HepG2 (cell line): Measurements from ENCODE around the gene LRRC3B. TPM values are rescaled to one million over a fixed set of nuclear protein-coding genes. Genes with fewer than 3 reads are reported as not detected.

ENCODE experiments used
- ATAC-seq: fragments of 200-7000 bp; cut with Tn5 transposase; 3 replicates; pipeline ENCODE4 v1.9.1; 2020; ENCODE audit warnings: mild to moderate bottlenecking, moderate library complexity
- BruUV-seq: library from RNA; stranded (reverse); fragments of 400-500 nt; replicated peaks from 2 replicates; lab custom pipeline; 2021; lab: Mats Ljungman, UMichigan
- CTCF ChIA-PET: fragments of 300-600 bp; formaldehyde crosslinking; extraction: SDS; loops from one replicate; lab custom pipeline; 2021; ENCODE audit warnings: low total read pairs, inconsistent platforms, low intra/inter-chr PET ratio; lab: Yijun Ruan, JAX
- POLR2A ChIA-PET: fragments of 350-600 bp; sonication (Branson Sonifier 250); formaldehyde crosslinking; loops from one replicate; lab custom pipeline; 2020; ENCODE audit warnings: antibody characterized with exemption, inconsistent platforms; lab: Yijun Ruan, JAX
- DNase-seq: peaks from one replicate; pipeline ENCODE4 v3.0.0-alpha.2; 2015; ENCODE audit warnings: low spot score
- FAIRE-seq: peaks from 3 replicates; lab custom pipeline; 2011; peaks lifted over from hg19 to GRCh38; lab: Jason Lieb, UNC
- H2AFZ ChIP-seq: one replicate; pipeline ENCODE4 v1.6.1; 2011; ENCODE audit warnings: low read length, inconsistent platforms
- H3K27ac ChIP-seq: fragments of 300-600 bp; 3 replicates; pipeline ENCODE4 v1.8.0; 2011; ENCODE audit warnings: mixed run types, mild to moderate bottlenecking, mixed read lengths, low read length, inconsistent platforms; ENCODE audit not compliant: insufficient read depth; ENCODE audit errors: extremely low read length
- H3K27me3 ChIP-seq, 2 experiments: fragments of 200-600 bp in 1 of 2; 2 replicates in 1 of 2; 3 replicates in 1 of 2; pipeline versions ENCODE4 v1.6.0 to v1.8.0; 2011; ENCODE audit warnings: low read length in 2 of 2, mild to moderate bottlenecking in 2 of 2, moderate library complexity in 2 of 2, inconsistent platforms in 1 of 2; ENCODE audit not compliant: insufficient read depth in 2 of 2, control insufficient read depth in 1 of 2
- H3K36me3 ChIP-seq, 2 experiments: fragments of 200-600 bp in 1 of 2; replicated peaks in 1 of 2; 2 replicates in 1 of 2; 3 replicates in 1 of 2; pipeline versions ENCODE4 v1.5.1 to v1.8.0; 2011; ENCODE audit warnings: low read length in 2 of 2, inconsistent platforms in 1 of 2; ENCODE audit not compliant: insufficient read depth in 2 of 2, control insufficient read depth in 1 of 2
- H3K4me1 ChIP-seq: 2 replicates; pipeline ENCODE4 v1.5.1; 2012; ENCODE audit warnings: low read length, inconsistent platforms; ENCODE audit not compliant: insufficient read depth
- H3K4me2 ChIP-seq: 2 replicates; pipeline ENCODE4 v1.6.0; 2011; ENCODE audit warnings: low read depth, low read length, inconsistent platforms
- H3K4me3 ChIP-seq, 3 experiments: fragments of 200-600 bp in 1 of 3; sonication (generic), shearing (Covaris generic) in 1 of 3; replicated peaks in 1 of 3; 2 replicates each; pipeline ENCODE4 v1.5.1; 2011 to 2016; ENCODE audit warnings: low read length in 3 of 3, inconsistent platforms in 2 of 3, low read depth in 2 of 3, mild to moderate bottlenecking in 2 of 3, control low read depth in 1 of 3, mixed read lengths in 1 of 3; ENCODE audit not compliant: insufficient read depth in 1 of 3
- H3K79me2 ChIP-seq: one replicate; pipeline ENCODE4 v1.6.1; 2011; ENCODE audit warnings: low read length, inconsistent platforms; ENCODE audit not compliant: insufficient read depth
- H3K9ac ChIP-seq: 2 replicates; pipeline ENCODE4 v1.6.0; 2011; ENCODE audit warnings: mild to moderate bottlenecking, low read depth, low read length, inconsistent platforms; ENCODE audit not compliant: insufficient read depth
- H3K9me3 ChIP-seq: 2 replicates; pipeline ENCODE4 v1.5.1; 2012; ENCODE audit warnings: mild to moderate bottlenecking, low read length
- H4K20me1 ChIP-seq: 2 replicates; pipeline ENCODE4 v1.6.0; 2011; ENCODE audit warnings: inconsistent platforms, mild to moderate bottlenecking, low read length, moderate library complexity; ENCODE audit not compliant: insufficient read depth
- CEBPZ ChIP-seq: IDR thresholded peaks from 2 replicates; pipeline ENCODE4 v1.6.1; 2012; ENCODE audit warnings: low read length, improper control_type of control experiment
- CENPT ChIP-seq: sonication (generic); formaldehyde crosslinking; IDR thresholded peaks from 2 replicates; pipeline ENCODE4 v1.8.0; 2022; ENCODE audit warnings: low read depth, mild to moderate bottlenecking, moderate library complexity, missing genetic modification reagents
- FOXM1 ChIP-seq: sonication (generic); formaldehyde crosslinking; IDR thresholded peaks from 2 replicates; pipeline ENCODE4 v1.5.0; 2020; ENCODE audit warnings: missing genetic modification reagents
- HNRNPH1 ChIP-seq: fragments of 200-400 bp; formaldehyde crosslinking; optimal IDR thresholded peaks from 2 replicates; pipeline ENCODE3; 2017; ENCODE audit warnings: mild to moderate bottlenecking, low read depth, low read length
- JUN ChIP-seq: sonication (generic); formaldehyde crosslinking; IDR thresholded peaks from 2 replicates; pipeline ENCODE4 v1.4.0; 2020; ENCODE audit warnings: mild to moderate bottlenecking, missing genetic modification reagents
- MEIS2 ChIP-seq: sonication (generic); formaldehyde crosslinking; IDR thresholded peaks from 2 replicates; pipeline ENCODE4 v1.9.0; 2021; ENCODE audit warnings: mild to moderate bottlenecking, missing genetic modification reagents
- NFATC3 ChIP-seq: sonication (generic); formaldehyde crosslinking; IDR thresholded peaks from 2 replicates; pipeline ENCODE4 v1.5.1; 2020; ENCODE audit warnings: mild to moderate bottlenecking, missing genetic modification reagents
- NFE2L2 ChIP-seq: fragments of 150-350 bp; IDR thresholded peaks from 2 replicates; pipeline ENCODE4 v1.6.1; 2014; ENCODE audit warnings: low read length
- NFIB ChIP-seq: sonication (generic); formaldehyde crosslinking; IDR thresholded peaks from 2 replicates; pipeline ENCODE4 v1.9.0; 2021; ENCODE audit warnings: missing genetic modification reagents, mild to moderate bottlenecking, borderline replicate concordance
- NPAS2 ChIP-seq: sonication (generic); formaldehyde crosslinking; IDR thresholded peaks from 2 replicates; pipeline ENCODE4 v1.8.0; 2022; ENCODE audit warnings: mild to moderate bottlenecking, missing genetic modification reagents, borderline replicate concordance
- PHF21A ChIP-seq: sonication (generic); formaldehyde crosslinking; IDR thresholded peaks from 2 replicates; pipeline ENCODE4 v1.5.0; 2020; ENCODE audit warnings: mild to moderate bottlenecking, missing genetic modification reagents
- SRY ChIP-seq: sonication (generic); formaldehyde crosslinking; IDR thresholded peaks from 2 replicates; pipeline ENCODE4 v1.8.0; 2022; ENCODE audit warnings: mild to moderate bottlenecking, missing genetic modification reagents
- UBTF ChIP-seq: sonication (generic); formaldehyde crosslinking; IDR thresholded peaks from 2 replicates; pipeline ENCODE4 v1.4.0; 2020; ENCODE audit warnings: mild to moderate bottlenecking, missing genetic modification reagents
- XRCC5 ChIP-seq: fragments of 200-400 bp; formaldehyde crosslinking; optimal IDR thresholded peaks from 2 replicates; pipeline ENCODE3; 2017; ENCODE audit warnings: mild to moderate bottlenecking, low read length
- ZBTB21 ChIP-seq: sonication (generic); formaldehyde crosslinking; IDR thresholded peaks from 2 replicates; pipeline ENCODE4 v1.4.0; 2020; ENCODE audit warnings: missing genetic modification reagents
- ZBTB49 ChIP-seq: sonication (generic); formaldehyde crosslinking; IDR thresholded peaks from 2 replicates; pipeline ENCODE4 v1.4.0; 2020; ENCODE audit warnings: missing genetic modification reagents, borderline replicate concordance
- ZNF549 ChIP-seq: sonication (generic); formaldehyde crosslinking; IDR thresholded peaks from 2 replicates; pipeline ENCODE4 v1.5.0; 2020; ENCODE audit warnings: missing genetic modification reagents
- ZNF768 ChIP-seq: sonication (generic); formaldehyde crosslinking; IDR thresholded peaks from 2 replicates; pipeline ENCODE4 v1.4.0; 2020; ENCODE audit warnings: missing genetic modification reagents
- WGBS: methylation state at CpG from one replicate; pipeline ENCODE4 v1.1.6; 2017; ENCODE audit warnings: low lambda C conversion rate; 5-methylcytosine and 5-hydroxymethylcytosine counted together
- in situ Hi-C: cut with HindIII; loops from 2 replicates; pipeline ENCODE4 v1.10.0; 2017; ENCODE audit warnings: low pct_unique_long_range_greater_than_20kb; ENCODE audit not compliant: extremely low pct_ligation_motif_present
- intact Hi-C: fragments of 100-400 bp; cut with micrococcal nuclease; formaldehyde crosslinking; loops from one replicate; pipeline ENCODE4 v1.10.0; 2022; ENCODE audit not compliant: unreplicated experiment
- polyA plus RNA-seq, 8 experiments: library from polyadenylated mRNA; depleted of rRNA in 3 of 8; stranded (reverse) in 7 of 8; unstranded in 1 of 8; fragments of >200 nt; fragmentation: Illumina TruSeq in 4 of 8; extraction: Trizol in 4 of 8; gene quantifications; 2 replicates each; pipeline versions ENCODE4 v1.2.1 to v1.2.3, GENCODE V29; 2011 to 2016; ENCODE audit warnings: low read depth in 4 of 8, missing spikeins in 1 of 8, mixed read lengths in 1 of 8; ENCODE audit not compliant: insufficient read depth in 1 of 8
- total RNA-seq, 5 experiments: library from RNA; depleted of rRNA; stranded (reverse); fragments of >200 nt; fragmentation: Illumina TruSeq; extraction: Trizol; gene quantifications; 2 replicates each; pipeline ENCODE4 v1.2.3, GENCODE V29; 2016; ENCODE audit warnings: low read depth in 1 of 5

LRRC3B gene
- total and polyA plus RNA-seq, 2 of the 13 experiments (the other 11 are each of a cell fraction or from before 2014, with no cell fraction given) = not detected

- intact Hi-C loops = no loop called here
- CTCF ChIA-PET = no interaction called here
- Histone ChIP-seq H3K27ac (no peak overlapping the region), H3K9ac (no peak overlapping the region), H3K79me2 (no peaks in the 10 kb centered on the region), H3K27me3 (no peaks in the 10 kb centered on the region), H2AFZ (no peak overlapping the region), H3K4me3 (no peak overlapping the region), H4K20me1 (no peaks in the 10 kb centered on the region), H3K36me3 (no peaks in the 10 kb centered on the region), H3K4me1 (no peaks in the 10 kb centered on the region), H3K9me3 (no peaks in the 10 kb centered on the region), H3K4me2 (no peak overlapping the region)
- in situ Hi-C loops = no loop called here
- no TSS peak for BruUV-seq
- POLR2A ChIA-PET = no interaction called here
- WGBS = under 1% methylated on average over 4 of the region's 4 CpGs
- no peak for FAIRE-seq
- no peak for ATAC-seq
- DNase-seq = no peak
- no peak for TF ChIP-seq ZNF768
- no peak for TF ChIP-seq ZBTB21 (CRISPR knock-in tag)
- no peak for TF ChIP-seq XRCC5
- no peak for TF ChIP-seq HNRNPH1
- TF ChIP-seq MEIS2 (CRISPR knock-in tag) = no peak
- TF ChIP-seq NFE2L2 = no peak
- TF ChIP-seq NFIB (CRISPR knock-in tag) = no peak
- no peak for TF ChIP-seq JUN (CRISPR knock-in tag)
- no peak for TF ChIP-seq ZNF549
- TF ChIP-seq ZBTB49 = no peak
- TF ChIP-seq NPAS2 = no peak
- no peak for TF ChIP-seq PHF21A (CRISPR knock-in tag)
- no peak for TF ChIP-seq UBTF (CRISPR knock-in tag)
- no peak for TF ChIP-seq NFATC3 (CRISPR knock-in tag)
- no peak for TF ChIP-seq SRY
- no peak for TF ChIP-seq CENPT (CRISPR knock-in tag)
- TF ChIP-seq FOXM1 (CRISPR knock-in tag) = no peak
- TF ChIP-seq CEBPZ = no peak
These were observed 64.9 kb downstream of the LRRC3B start for GRCh38 chr3:26687466-26687865.
